NOMO-1 treated with dmso at 0.1 percent for 144 hours (cell line): ENCODE data around the gene MLIP.
"Not testable (repeated sequence)": the region's sequence is repeated elsewhere in the genome, so short reads cannot be mapped to it uniquely, and the experiment has no call there.

Experiments
- DNase-seq: peaks from one replicate; lab custom pipeline; 2025; ENCODE audit not compliant: unreplicated experiment; lab: John Stamatoyannopoulos, UW

Gene MLIP, protein sequence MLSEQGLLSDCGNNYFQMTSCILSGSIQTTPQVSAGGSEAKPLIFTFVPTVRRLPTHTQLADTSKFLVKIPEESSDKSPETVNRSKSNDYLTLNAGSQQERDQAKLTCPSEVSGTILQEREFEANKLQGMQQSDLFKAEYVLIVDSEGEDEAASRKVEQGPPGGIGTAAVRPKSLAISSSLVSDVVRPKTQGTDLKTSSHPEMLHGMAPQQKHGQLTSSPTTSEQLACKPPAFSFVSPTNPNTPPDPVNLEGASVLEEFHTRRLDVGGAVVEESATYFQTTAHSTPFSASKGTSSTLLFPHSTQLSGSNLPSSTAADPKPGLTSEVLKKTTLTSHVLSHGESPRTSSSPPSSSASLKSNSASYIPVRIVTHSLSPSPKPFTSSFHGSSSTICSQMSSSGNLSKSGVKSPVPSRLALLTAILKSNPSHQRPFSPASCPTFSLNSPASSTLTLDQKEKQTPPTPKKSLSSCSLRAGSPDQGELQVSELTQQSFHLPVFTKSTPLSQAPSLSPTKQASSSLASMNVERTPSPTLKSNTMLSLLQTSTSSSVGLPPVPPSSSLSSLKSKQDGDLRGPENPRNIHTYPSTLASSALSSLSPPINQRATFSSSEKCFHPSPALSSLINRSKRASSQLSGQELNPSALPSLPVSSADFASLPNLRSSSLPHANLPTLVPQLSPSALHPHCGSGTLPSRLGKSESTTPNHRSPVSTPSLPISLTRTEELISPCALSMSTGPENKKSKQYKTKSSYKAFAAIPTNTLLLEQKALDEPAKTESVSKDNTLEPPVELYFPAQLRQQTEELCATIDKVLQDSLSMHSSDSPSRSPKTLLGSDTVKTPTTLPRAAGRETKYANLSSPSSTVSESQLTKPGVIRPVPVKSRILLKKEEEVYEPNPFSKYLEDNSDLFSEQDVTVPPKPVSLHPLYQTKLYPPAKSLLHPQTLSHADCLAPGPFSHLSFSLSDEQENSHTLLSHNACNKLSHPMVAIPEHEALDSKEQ

DNA sequence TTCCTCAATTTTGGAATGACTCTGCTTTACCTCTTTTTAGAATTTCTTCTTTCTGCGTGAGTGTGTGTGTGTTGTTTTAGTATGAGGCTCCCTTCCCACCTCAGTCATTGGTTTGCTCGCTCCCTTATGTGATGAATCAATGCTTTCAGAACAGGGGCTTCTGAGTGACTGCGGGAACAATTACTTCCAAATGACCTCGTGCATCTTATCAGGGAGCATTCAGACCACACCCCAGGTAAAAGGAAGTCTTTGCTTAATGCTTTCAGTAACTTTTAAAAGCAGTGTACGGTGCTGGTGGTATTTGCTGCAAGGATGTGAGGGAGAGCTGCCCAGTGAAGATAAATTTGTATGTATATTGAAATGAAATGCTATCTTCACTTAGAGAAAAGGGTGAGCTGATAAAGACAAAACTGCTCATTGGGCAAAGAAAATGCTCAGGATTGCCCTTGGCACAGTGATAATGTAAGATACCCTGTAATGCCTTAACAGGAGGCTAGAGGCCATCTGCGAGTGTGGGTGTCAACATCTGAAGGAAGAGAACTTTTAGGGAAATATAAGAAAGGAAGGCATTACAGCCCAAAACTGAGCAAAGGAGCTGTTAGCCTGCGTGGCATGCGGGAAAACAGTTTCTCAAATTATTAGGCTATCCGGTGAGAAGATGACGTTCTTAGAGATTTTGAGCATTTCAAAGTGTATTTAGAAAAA, at the start of gene MLIP:
TSS of gene MLIP (plus strand) at position 103 of the 705 bp plus-strand sequence. CDS start at position 140, 37 bp downstream.
- no peak for DNase-seq

GRCh38 chr6:54063228-54063539, 48.1 kb upstream of the MLIP start:
- no peak for DNase-seq

DNA sequence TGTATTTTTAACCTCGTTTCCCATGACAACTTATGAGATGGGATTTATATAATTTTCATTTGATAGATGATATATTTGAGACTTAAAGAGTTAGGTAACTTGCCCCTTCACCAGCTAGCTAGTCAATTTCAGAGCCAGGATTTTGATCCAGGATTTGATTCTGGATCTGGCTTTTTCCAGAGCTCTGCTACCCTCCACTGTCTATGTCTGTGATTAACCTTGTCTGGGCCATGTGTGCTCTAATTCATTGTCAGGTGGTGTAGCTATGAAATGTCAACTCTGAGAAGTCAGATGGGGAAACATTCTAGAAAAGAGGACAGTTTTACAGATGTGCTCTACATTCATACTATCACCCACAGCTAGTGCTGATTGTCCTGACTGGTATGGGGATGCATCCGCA, 42.5 kb upstream of the MLIP start:
- DNase-seq = no peak

DNA sequence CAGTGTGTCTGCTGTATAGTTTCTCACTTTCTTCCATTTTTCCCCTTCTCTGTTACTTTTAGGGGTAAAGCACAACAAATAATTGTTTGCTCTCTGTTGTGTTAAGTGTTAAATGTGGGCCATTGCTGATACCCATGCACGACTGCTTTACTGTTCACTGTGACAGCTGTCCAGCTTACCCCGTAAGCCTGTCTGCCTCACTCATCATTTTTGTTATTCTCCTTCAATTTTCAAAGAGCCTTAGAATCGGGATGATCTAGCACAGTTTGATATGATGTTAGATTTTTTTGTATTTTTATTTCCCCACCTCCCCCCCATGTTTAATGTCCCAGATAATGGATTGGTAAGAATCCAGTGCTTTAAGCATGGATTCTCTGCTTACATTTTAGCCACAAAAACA, 41.2 kb upstream of the MLIP start:
- DNase-seq = no peak

GRCh38 chr6:54071821-54072340, 39.4 kb upstream of the MLIP start:
- DNase-seq = no peak

- DNase-seq = no peak
Observed at GRCh38 chr6:54072635-54073313, 38.5 kb upstream of the MLIP start.

DNA sequence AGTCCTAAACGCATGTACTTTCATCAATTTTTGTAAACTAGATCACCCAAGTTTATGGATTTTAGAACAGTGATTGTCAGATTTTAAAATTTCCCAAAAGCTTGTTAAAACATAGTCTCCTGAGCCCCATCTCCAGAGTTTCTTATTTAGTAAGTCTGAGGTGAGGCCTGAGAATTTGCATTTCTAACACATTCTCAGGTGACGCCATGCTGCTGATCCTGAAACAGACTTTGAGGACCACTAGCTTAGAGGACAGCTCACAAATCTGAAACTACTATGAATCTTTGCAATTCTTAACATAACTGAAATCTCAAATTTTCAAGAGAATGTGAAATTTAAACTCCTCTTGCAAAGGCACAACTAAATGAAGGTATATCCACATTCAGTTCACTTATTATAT, 37.8 kb upstream of the MLIP start:
- DNase-seq = no peak

DNA sequence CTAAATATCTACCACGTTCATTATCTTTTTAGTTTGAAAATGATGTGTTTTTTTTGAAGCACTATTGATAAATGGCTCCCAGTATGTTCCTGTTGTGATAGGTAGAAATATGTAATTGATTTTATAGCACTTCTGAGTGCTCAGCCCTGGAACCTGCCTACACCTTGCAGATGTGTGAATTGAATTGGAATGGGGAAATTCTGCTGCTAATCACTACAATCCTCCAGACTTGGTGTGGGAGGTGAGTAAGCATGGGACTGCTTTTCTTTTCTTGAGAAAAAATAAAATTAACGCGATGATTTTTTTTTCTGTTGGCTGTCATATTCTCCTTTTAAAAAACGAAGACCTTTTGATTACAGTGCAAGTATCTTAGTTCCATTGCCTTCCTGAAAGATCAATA, 37.1 kb upstream of the MLIP start:
- no peak for DNase-seq

DNA sequence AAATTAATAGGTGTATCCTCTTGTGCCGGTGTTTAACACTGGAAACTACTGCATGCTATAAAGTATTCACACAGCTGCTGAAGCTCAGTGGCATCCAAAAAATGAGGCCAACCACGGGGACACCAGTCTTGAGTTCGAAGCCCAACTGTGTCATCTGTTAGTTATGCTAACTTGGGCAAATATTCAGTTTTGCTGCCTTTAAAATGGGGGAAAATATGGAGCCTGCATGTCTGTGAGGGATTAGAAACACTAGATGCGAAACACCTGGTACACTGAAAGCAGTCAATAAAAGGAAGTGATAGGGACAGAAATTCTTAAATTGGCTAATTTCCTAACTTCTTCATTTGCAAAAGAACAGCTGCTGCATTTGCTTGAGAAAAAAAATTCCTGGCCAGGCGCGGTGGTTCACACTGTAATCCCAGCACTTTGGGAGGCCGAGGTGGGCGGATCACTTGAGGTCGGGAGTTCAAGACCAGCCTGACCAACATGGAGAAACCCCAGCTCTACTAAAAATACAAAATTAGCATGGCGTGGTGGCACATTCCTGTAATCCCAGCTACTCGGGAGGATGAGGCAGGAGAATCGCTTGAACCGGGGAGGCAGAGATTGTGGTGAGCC, 36.6 kb upstream of the MLIP start:
- DNase-seq = peak; percentile 41

- no peak for DNase-seq
Observed at GRCh38 chr6:54076159-54076789, 35.0 kb upstream of the MLIP start.

GRCh38 chr6:54081499-54081898, 29.7 kb upstream of the MLIP start:
- DNase-seq = not testable (repeated sequence)

DNA sequence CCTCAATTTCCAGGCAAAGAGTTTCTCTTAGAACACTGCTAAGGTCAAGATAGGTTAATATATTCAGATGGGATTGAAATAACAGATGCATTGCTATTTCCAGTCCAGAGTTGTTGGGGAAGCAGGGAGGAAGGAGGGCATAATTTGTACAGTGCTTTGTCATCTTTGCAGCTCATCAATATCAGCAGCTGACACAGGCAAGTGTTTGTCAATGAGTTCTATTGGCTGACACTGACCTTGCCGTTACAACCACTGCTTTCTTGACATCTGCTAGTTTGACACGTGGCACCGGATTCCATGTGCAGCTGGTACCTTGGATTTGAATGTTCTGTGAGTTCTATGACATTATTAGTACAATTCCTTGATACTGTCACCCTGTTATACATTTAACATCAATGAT, 28.0 kb upstream of the MLIP start:
- DNase-seq = no peak

DNA sequence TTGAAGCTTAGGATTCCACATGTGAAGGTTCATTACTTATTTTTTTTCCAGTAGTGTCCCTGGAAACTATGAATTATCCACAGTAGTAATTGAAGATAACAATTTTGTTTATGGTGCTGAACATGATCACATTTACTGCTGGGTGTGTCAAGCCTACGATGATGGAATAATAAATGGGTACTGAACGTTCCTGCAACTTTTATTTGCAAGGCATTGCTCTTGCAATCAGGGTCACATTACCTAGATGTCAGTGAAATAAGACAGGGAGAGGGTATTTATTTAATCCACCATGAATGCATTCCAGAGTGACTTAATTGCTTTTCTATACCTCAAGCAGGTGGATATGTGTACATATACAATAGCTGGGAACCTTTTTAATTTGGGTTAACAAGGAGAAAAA, 27.0 kb upstream of the MLIP start:
- DNase-seq = no peak

DNA sequence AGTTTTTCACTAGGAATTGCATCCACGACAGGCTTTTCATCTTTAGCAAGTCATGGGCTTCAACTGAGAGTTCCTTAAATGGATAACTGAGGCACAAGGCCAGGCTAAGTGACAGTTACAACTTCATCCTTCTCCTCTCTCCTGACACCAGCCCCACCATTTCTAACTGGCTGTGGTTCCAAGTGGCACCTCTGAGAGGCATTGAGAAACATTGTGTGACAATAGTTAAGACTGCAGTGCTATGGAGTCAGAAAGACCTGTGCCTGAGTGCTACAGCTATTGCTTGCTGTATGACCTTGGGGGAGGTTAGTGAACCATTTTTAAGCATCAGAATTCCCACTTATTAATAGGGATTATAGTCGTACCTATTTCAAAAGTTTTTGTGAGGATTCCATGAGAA, 26.2 kb upstream of the MLIP start:
- no peak for DNase-seq

DNA sequence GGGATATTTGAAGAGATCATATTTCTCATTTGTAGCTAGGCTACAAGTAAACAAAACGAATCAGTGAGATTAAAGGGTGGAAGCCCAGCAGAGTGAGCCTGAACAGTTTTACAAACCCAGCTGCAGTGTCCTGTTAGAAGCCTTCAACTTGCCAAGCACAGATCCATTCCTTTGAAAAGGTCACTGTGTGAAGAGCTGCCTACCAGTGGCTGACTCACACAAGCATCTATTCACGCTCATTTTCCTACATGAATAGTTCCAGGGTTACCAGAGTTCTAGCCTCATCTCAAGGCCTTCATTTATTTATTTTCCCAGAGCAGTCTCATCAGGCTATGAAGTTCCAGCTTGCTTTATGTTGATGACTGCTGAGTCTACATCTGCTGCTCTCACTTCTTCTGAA, 25.7 kb upstream of the MLIP start:
- no peak for DNase-seq

DNA sequence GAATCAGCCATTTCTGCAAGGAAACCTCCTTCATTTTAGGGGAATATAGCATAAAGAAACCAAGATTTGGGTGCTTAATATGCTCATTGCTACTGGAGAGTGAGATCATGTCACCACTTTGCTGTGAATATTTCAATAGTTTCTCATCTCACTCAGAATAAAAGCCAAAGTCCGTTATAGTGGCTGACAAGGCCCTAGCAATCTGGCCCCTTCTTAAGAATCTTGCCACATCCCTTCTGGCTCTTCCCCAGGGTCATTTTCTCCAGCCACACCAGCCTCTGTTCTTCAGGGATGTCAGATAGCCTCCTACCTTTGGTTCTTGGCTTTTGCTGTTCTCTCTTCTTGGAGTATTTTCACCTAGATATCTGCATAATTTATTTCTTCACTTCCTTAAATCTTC, 24.8 kb upstream of the MLIP start:
- no peak for DNase-seq

GRCh38 chr6:54087721-54088120, 23.5 kb upstream of the MLIP start:
- no peak for DNase-seq

DNA sequence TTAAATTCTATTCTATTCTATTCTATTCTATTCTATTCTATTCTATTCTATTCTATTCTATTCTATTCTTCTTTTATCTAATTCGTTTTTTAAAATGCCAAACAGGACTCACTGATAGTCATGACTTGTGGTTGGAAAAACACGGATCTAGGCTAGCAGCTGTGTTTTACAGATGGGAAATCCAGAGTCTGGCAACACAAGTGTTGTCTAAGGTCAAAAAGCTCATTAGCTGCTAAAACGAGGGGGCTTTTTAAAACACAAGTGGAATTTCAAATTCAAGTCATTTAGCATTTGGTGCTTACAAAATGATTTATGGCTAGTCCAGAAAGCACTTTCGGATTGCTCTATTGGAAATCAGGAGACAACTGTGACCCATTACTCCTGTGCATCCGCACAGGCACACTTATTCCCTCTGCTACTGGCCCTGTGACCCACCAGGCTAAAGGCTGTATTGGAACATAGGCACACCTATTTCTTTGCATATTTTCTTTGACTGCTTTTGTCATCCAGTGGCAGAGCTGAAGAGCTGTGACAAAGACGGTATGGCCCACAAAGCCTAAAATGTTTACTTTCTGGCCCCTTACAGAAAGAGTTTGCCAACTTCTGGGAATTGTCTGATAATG, 17.8 kb upstream of the MLIP start:
- no peak for DNase-seq

- DNase-seq = no peak
Observed at GRCh38 chr6:54094293-54094692, 16.9 kb upstream of the MLIP start.
